Measurements from ENCODE around the gene SOX6.

SOX6 gene

GRCh38 chr11:16261836-16262644, 94.3 kb downstream of the SOX6 start:
- no peak overlapping the region for H3K4me2 ChIP-seq (ENCODE audit: low read depth, low read length)
- H3K36me3 ChIP-seq (replicated peaks; ENCODE audit: insufficient read depth, low read length): no peaks in the 10 kb centered on the region
- no peak overlapping the region for H3K27ac ChIP-seq (ENCODE audit: low read length)
- H3K9ac ChIP-seq (ENCODE audit: low read length): no peak overlapping the region
- no peak overlapping the region for H2AFZ ChIP-seq (ENCODE audit: low read length)
- no peaks in the 10 kb centered on the region for H3F3A ChIP-seq (ENCODE audit: insufficient read depth, low read length)
- H3K9me2 ChIP-seq (replicated peaks; ENCODE audit: insufficient read depth, low read length): no peaks in the 10 kb centered on the region
- no peak for TF ChIP-seq EZH2phosphoT487 (IDR thresholded peaks at IDR 0.05; ENCODE audit: low read length)
- TF ChIP-seq EZH2 (optimal IDR thresholded peaks at IDR 0.05; ENCODE audit: low read depth, low read length): no peak
- no peak for TF ChIP-seq CTCF (IDR thresholded peaks at IDR 0.05; ENCODE audit: low read length)
- no peaks in the 10 kb centered on the region for H3K9me3 ChIP-seq (replicated peaks; ENCODE audit: insufficient read depth, low read length)
- H3K27me3 ChIP-seq (replicated peaks; ENCODE audit: insufficient read depth, low read length): no peaks in the 10 kb centered on the region
- no peaks in the 10 kb centered on the region for H3K79me2 ChIP-seq (ENCODE audit: low read length)
- no peak overlapping the region for H3K4me3 ChIP-seq (ENCODE audit: low read length)
- no peaks in the 10 kb centered on the region for H4K20me1 ChIP-seq (ENCODE audit: insufficient read depth, low read length)
- H3K4me1 ChIP-seq (ENCODE audit: low read length): no peaks in the 10 kb centered on the region
- no peak for DNase-seq

- Histone ChIP-seq H3K9me2 (replicated peaks; ENCODE audit: insufficient read depth, low read length) (no peaks in the 10 kb centered on the region), H3F3A (ENCODE audit: insufficient read depth, low read length) (no peaks in the 10 kb centered on the region), H3K27me3 (replicated peaks; ENCODE audit: insufficient read depth, low read length) (no peaks in the 10 kb centered on the region), H3K4me2 (ENCODE audit: low read depth, low read length) (no peak overlapping the region), H3K79me2 (ENCODE audit: low read length) (no peaks in the 10 kb centered on the region), H3K27ac (ENCODE audit: low read length) (no peak overlapping the region), H3K4me3 (ENCODE audit: low read length) (no peak overlapping the region), H3K9ac (ENCODE audit: low read length) (no peak overlapping the region), H2AFZ (ENCODE audit: low read length) (no peak overlapping the region), H3K4me1 (ENCODE audit: low read length) (no peaks in the 10 kb centered on the region), H3K36me3 (replicated peaks; ENCODE audit: insufficient read depth, low read length) (no peaks in the 10 kb centered on the region), H4K20me1 (ENCODE audit: insufficient read depth, low read length) (no peaks in the 10 kb centered on the region), H3K9me3 (replicated peaks; ENCODE audit: insufficient read depth, low read length) (no peaks in the 10 kb centered on the region)
- no peak for TF ChIP-seq CTCF (IDR thresholded peaks at IDR 0.05; ENCODE audit: low read length)
- TF ChIP-seq EZH2phosphoT487 (IDR thresholded peaks at IDR 0.05; ENCODE audit: low read length): no peak
- no peak for TF ChIP-seq EZH2 (optimal IDR thresholded peaks at IDR 0.05; ENCODE audit: low read depth, low read length)
- no peak for DNase-seq
Measured at GRCh38 chr11:16252373-16252772, 104.0 kb downstream of the SOX6 start.

GRCh38 chr11:16248248-16248647, 108.1 kb downstream of the SOX6 start:
- Histone ChIP-seq H3K9me2 (replicated peaks; ENCODE audit: insufficient read depth, low read length) (no peaks in the 10 kb centered on the region), H3F3A (ENCODE audit: insufficient read depth, low read length) (no peaks in the 10 kb centered on the region), H3K9me3 (replicated peaks; ENCODE audit: insufficient read depth, low read length) (no peaks in the 10 kb centered on the region), H3K27ac (ENCODE audit: low read length) (no peak overlapping the region), H3K27me3 (replicated peaks; ENCODE audit: insufficient read depth, low read length) (no peaks in the 10 kb centered on the region), H3K4me3 (ENCODE audit: low read length) (no peak overlapping the region), H2AFZ (ENCODE audit: low read length) (no peak overlapping the region), H3K4me2 (ENCODE audit: low read depth, low read length) (no peak overlapping the region), H3K4me1 (ENCODE audit: low read length) (no peaks in the 10 kb centered on the region), H4K20me1 (ENCODE audit: insufficient read depth, low read length) (no peaks in the 10 kb centered on the region), H3K9ac (ENCODE audit: low read length) (no peak overlapping the region), H3K79me2 (ENCODE audit: low read length) (no peaks in the 10 kb centered on the region), H3K36me3 (replicated peaks; ENCODE audit: insufficient read depth, low read length) (no peaks in the 10 kb centered on the region)
- no peak for DNase-seq
- TF ChIP-seq EZH2phosphoT487 (IDR thresholded peaks at IDR 0.05; ENCODE audit: low read length) (no peak), EZH2 (optimal IDR thresholded peaks at IDR 0.05; ENCODE audit: low read depth, low read length) (no peak), CTCF (IDR thresholded peaks at IDR 0.05; ENCODE audit: low read length) (no peak)

All from MM.1S (cell line).